22Rv1 (cell line): ENCODE data around the gene TIMM44.

Experiments used
- ZFX ChIP-seq: fragments of 450-650 bp; IDR thresholded peaks from 2 replicates; pipeline ENCODE4 v1.6.1; 2017; ENCODE audit warnings: antibody characterized with exemption, borderline replicate concordance
- TF ChIP-seq, protein P1 (sequence below): fragments of 450-650 bp; IDR thresholded peaks from 2 replicates; pipeline ENCODE4 v1.5.1; 2017; ENCODE audit warnings: mild to moderate bottlenecking

DNA sequence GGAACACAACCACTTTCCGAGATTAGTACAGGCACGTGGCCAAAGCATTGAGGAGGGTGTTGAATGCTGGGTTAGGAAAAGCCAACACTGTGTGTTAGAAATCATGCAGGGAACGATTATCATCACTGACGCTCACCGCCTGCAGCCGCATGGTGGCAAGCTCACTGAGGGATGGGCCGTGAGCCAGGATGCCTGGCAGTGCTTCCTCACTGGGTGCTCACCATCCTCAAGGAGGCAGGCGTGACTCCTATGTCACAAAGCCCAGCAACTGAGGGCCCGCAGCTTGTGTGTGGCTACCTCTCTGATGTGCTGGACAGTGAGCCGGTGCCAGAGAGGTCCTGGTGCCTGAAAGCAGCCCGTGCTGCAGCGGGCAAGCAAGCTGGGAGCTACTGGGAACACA lies 30.4 kb upstream of the TIMM44 start:
- TF ChIP-seq, protein P1, sequence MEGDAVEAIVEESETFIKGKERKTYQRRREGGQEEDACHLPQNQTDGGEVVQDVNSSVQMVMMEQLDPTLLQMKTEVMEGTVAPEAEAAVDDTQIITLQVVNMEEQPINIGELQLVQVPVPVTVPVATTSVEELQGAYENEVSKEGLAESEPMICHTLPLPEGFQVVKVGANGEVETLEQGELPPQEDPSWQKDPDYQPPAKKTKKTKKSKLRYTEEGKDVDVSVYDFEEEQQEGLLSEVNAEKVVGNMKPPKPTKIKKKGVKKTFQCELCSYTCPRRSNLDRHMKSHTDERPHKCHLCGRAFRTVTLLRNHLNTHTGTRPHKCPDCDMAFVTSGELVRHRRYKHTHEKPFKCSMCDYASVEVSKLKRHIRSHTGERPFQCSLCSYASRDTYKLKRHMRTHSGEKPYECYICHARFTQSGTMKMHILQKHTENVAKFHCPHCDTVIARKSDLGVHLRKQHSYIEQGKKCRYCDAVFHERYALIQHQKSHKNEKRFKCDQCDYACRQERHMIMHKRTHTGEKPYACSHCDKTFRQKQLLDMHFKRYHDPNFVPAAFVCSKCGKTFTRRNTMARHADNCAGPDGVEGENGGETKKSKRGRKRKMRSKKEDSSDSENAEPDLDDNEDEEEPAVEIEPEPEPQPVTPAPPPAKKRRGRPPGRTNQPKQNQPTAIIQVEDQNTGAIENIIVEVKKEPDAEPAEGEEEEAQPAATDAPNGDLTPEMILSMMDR = no peak
- TF ChIP-seq ZFX = no peak
